Stimulated activated CD8-positive, alpha-beta memory T cell treated with anti-CD3 and anti-CD28 coated beads, Interleukin-12 subunit alpha, Interleukin-12 subunit beta, amount 100 ng/mL, for 24 hours (primary cell): ENCODE results near the gene MIS12.

ENCODE experiments used
- DNase-seq: peaks from one replicate; pipeline ENCODE4 v3.0.0-alpha.2; 2020; ENCODE audit errors: extremely low read depth

MIS12 gene

GRCh38 chr17:5533486-5534315 is 47.3 kb downstream of the MIS12 start:
- no peak for DNase-seq

- DNase-seq = no peak
These were observed 49.1 kb downstream of the MIS12 start for GRCh38 chr17:5535436-5535835.

- DNase-seq = no peak
These were observed 50.7 kb downstream of the MIS12 start for GRCh38 chr17:5536866-5537650.

- DNase-seq = no peak
These were observed 52.9 kb downstream of the MIS12 start for GRCh38 chr17:5539286-5539685.

- DNase-seq = no peak
These were observed 54.0 kb downstream of the MIS12 start for GRCh38 chr17:5540321-5540720.
